ENCODE data around the gene SP2. TPM values are rescaled to one million over a fixed set of nuclear protein-coding genes. Genes with fewer than 3 reads are reported as not detected.

SP2 gene
- total RNA-seq, 4 donors from 2014 or later: 4.0 to 9.9 (median 9.2) TPM

DNA sequence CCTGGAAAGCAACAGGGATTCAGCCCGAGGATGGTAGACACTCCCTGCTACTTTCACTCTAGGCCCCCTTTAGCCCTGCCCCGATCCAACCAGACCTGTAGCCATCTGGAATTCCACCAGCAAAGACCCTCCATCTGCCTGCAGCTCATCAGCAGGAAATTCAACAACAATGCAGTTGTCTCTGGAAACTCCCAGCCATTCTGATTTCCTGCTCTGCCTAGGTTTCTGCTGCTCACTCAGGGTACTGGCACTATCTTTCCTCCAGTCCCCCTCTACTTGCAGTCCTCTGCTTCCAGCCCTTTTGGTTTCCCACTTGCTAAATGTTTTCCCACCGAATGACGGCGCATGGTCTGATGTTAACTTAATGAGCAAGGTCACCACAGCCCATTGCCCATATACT is 42.4 kb upstream of the SP2 start:
- DNase-seq: no peak
- Histone ChIP-seq H3K27ac (no peak overlapping the region), H3K9me3 (no peaks in the 10 kb centered on the region), H3K27me3 (peaks cover 12 to 99% (median 28%) of the 10 kb centered on the region in 4 donors), H3K4me3 (no peak overlapping the region), H3K4me1 (peaks cover 9 to 36% (median 25%) of the 10 kb centered on the region in 3 donors), H3K36me3 (no peaks in the 10 kb centered on the region)
- intact Hi-C loops (cut with DNase I): no loop called here
- 40 to 66% methylated on average over 3 to 5 of the region's 5 CpGs for WGBS, 2 donors
- no peak for TF ChIP-seq POLR2A (IDR thresholded peaks at IDR 0.05)
- TF ChIP-seq, protein P1, sequence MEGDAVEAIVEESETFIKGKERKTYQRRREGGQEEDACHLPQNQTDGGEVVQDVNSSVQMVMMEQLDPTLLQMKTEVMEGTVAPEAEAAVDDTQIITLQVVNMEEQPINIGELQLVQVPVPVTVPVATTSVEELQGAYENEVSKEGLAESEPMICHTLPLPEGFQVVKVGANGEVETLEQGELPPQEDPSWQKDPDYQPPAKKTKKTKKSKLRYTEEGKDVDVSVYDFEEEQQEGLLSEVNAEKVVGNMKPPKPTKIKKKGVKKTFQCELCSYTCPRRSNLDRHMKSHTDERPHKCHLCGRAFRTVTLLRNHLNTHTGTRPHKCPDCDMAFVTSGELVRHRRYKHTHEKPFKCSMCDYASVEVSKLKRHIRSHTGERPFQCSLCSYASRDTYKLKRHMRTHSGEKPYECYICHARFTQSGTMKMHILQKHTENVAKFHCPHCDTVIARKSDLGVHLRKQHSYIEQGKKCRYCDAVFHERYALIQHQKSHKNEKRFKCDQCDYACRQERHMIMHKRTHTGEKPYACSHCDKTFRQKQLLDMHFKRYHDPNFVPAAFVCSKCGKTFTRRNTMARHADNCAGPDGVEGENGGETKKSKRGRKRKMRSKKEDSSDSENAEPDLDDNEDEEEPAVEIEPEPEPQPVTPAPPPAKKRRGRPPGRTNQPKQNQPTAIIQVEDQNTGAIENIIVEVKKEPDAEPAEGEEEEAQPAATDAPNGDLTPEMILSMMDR (IDR thresholded peaks at IDR 0.05): no peak

- H3K4me1 ChIP-seq: peaks cover 9 to 21% (median 12%) of the 10 kb centered on the region in 3 donors
- peaks cover 12 to 95% (median 28%) of the 10 kb centered on the region in 4 donors for H3K27me3 ChIP-seq
- 7 to 48% methylated on average over 2 to 3 of the region's 3 CpGs for WGBS, 2 donors
- no peaks in the 10 kb centered on the region for H3K36me3 ChIP-seq
- DNase-seq: no peak
- no peak for TF ChIP-seq POLR2A (IDR thresholded peaks at IDR 0.05)
- TF ChIP-seq, protein P1 (IDR thresholded peaks at IDR 0.05): no peak
- H3K9me3 ChIP-seq: no peaks in the 10 kb centered on the region
- no peak overlapping the region for H3K27ac ChIP-seq
- no peak overlapping the region for H3K4me3 ChIP-seq
- intact Hi-C loops (cut with DNase I): no loop called here
Observed at GRCh38 chr17:47855737-47856136, 40.3 kb upstream of the SP2 start.

- no peak for TF ChIP-seq POLR2A (IDR thresholded peaks at IDR 0.05)
- TF ChIP-seq, protein P1 (IDR thresholded peaks at IDR 0.05): no peak
- no peak overlapping the region for H3K27ac ChIP-seq
- peaks cover 0 to 11% (median 2%) of the 10 kb centered on the region in 3 donors for H3K4me1 ChIP-seq
- intact Hi-C loops (cut with DNase I): no loop called here
- H3K4me3 ChIP-seq: no peak overlapping the region
- no peak for DNase-seq
- H3K27me3 ChIP-seq: peaks cover 9 to 94% (median 26%) of the 10 kb centered on the region in 4 donors
- H3K9me3 ChIP-seq: no peaks in the 10 kb centered on the region
- H3K36me3 ChIP-seq: no peaks in the 10 kb centered on the region
Observed at GRCh38 chr17:47856830-47857229, 39.2 kb upstream of the SP2 start.

- Histone ChIP-seq H3K27ac (no peak overlapping the region), H3K4me1 (peaks cover 3 to 4% (median 4%) of the 10 kb centered on the region in 3 donors), H3K27me3 (peaks cover 4 to 85% (median 18%) of the 10 kb centered on the region in 4 donors), H3K36me3 (no peaks in the 10 kb centered on the region), H3K9me3 (no peaks in the 10 kb centered on the region), H3K4me3 (no peak overlapping the region)
- DNase-seq: no peak
- TF ChIP-seq, protein P1 (IDR thresholded peaks at IDR 0.05): no peak
- TF ChIP-seq POLR2A (IDR thresholded peaks at IDR 0.05): no peak
- WGBS, 2 donors: 72% methylated on average over 12 to 14 of the region's 16 CpGs
- intact Hi-C loops (cut with DNase I): no loop called here
Observed at GRCh38 chr17:47857551-47858455, 38.2 kb upstream of the SP2 start.

- Histone ChIP-seq H3K36me3 (no peaks in the 10 kb centered on the region), H3K4me3 (no peak overlapping the region), H3K9me3 (no peaks in the 10 kb centered on the region), H3K27ac (no peak overlapping the region), H3K4me1 (peaks cover 6 to 20% (median 13%) of the 10 kb centered on the region in 3 donors), H3K27me3 (peaks cover 0 to 69% (median 0%) of the 10 kb centered on the region in 4 donors)
- WGBS, 2 donors: 89 to 93% methylated on average over 5 of the region's 5 CpGs
- DNase-seq: no peak
- intact Hi-C loops (cut with DNase I): no loop called here
- TF ChIP-seq, protein P1 (IDR thresholded peaks at IDR 0.05): no peak
- TF ChIP-seq POLR2A (IDR thresholded peaks at IDR 0.05): no peak
Observed at GRCh38 chr17:47860386-47860785, 35.6 kb upstream of the SP2 start.

Data from esophagus squamous epithelium (tissue), 5 donors.